Trophoblast cell (in vitro differentiated cells and primary cell): ENCODE results near the gene NCAPH2.

Experiments used
- DNase-seq, 2 donors: peaks; one replicate each; pipeline ENCODE4 v3.0.0-alpha.2; 2016
- H2AFZ ChIP-seq: 2 replicates; pipeline ENCODE4 v1.6.1; 2013; ENCODE audit warnings: low read length, moderate library complexity, mild to moderate bottlenecking; ENCODE audit not compliant: insufficient read depth, poor library complexity
- H2AK5ac ChIP-seq: 2 replicates; pipeline ENCODE4 v1.6.1; 2013; ENCODE audit warnings: mild to moderate bottlenecking, low read length
- H2BK120ac ChIP-seq: 2 replicates; pipeline ENCODE4 v1.6.1; 2013; ENCODE audit warnings: low read length, mild to moderate bottlenecking, moderate library complexity; ENCODE audit not compliant: insufficient read depth, poor library complexity
- H2BK12ac ChIP-seq: 2 replicates; pipeline ENCODE4 v1.6.1; 2013; ENCODE audit warnings: mild to moderate bottlenecking, low read length, moderate library complexity
- H2BK5ac ChIP-seq: 2 replicates; pipeline ENCODE4 v1.6.1; 2013; ENCODE audit warnings: low read length, low read depth, moderate library complexity, mild to moderate bottlenecking; ENCODE audit not compliant: poor library complexity
- H3K14ac ChIP-seq: 2 replicates; pipeline ENCODE4 v1.6.1; 2013; ENCODE audit warnings: mild to moderate bottlenecking, low read length
- H3K18ac ChIP-seq: 2 replicates; pipeline ENCODE4 v1.6.1; 2013; ENCODE audit warnings: mild to moderate bottlenecking, low read length
- H3K23ac ChIP-seq: 2 replicates; pipeline ENCODE4 v1.6.1; 2013; ENCODE audit warnings: low read length
- H3K27ac ChIP-seq: 2 replicates; pipeline ENCODE4 v1.5.1; 2013; ENCODE audit warnings: low read depth, mild to moderate bottlenecking, inconsistent platforms, low read length, moderate library complexity
- H3K27me3 ChIP-seq: 2 replicates; pipeline ENCODE4 v1.6.1; 2013; ENCODE audit warnings: inconsistent platforms, mild to moderate bottlenecking, low read length, moderate library complexity; ENCODE audit not compliant: insufficient read depth
- H3K36me3 ChIP-seq, 2 experiments: 1 replicate in 1 of 2; 2 replicates in 1 of 2; pipeline ENCODE4 v1.6.1; 2013; ENCODE audit warnings: low read length in 2 of 2, mild to moderate bottlenecking in 2 of 2, moderate library complexity in 1 of 2; ENCODE audit not compliant: insufficient read depth in 2 of 2, control insufficient read depth in 1 of 2
- H3K4ac ChIP-seq: 2 replicates; pipeline ENCODE4 v1.6.1; 2013; ENCODE audit warnings: low read depth, mild to moderate bottlenecking, low read length, moderate library complexity
- H3K4me1 ChIP-seq, 2 experiments: 1 replicate in 1 of 2; 2 replicates in 1 of 2; pipeline ENCODE4 v1.6.1; 2013; ENCODE audit warnings: low read length in 2 of 2, mild to moderate bottlenecking in 2 of 2, moderate library complexity in 1 of 2; ENCODE audit not compliant: insufficient read depth in 2 of 2, control insufficient read depth in 1 of 2
- H3K4me2 ChIP-seq: 2 replicates; pipeline ENCODE4 v1.6.1; 2013; ENCODE audit warnings: inconsistent platforms, mild to moderate bottlenecking, low read length, moderate library complexity
- H3K4me3 ChIP-seq: 2 replicates; pipeline ENCODE4 v1.5.1; 2013; ENCODE audit warnings: mild to moderate bottlenecking, low read depth, low read length, inconsistent platforms
- H3K79me1 ChIP-seq: one replicate; pipeline ENCODE4 v1.6.1; 2013; ENCODE audit warnings: low read length
- H3K79me2 ChIP-seq: 2 replicates; pipeline ENCODE4 v1.6.1; 2013; ENCODE audit warnings: low read length, mild to moderate bottlenecking; ENCODE audit not compliant: control insufficient read depth, insufficient read depth, poor library complexity
- H3K9ac ChIP-seq: 2 replicates; pipeline ENCODE4 v1.6.1; 2013; ENCODE audit warnings: mild to moderate bottlenecking, low read length
- H3K9me3 ChIP-seq: 2 replicates; pipeline ENCODE4 v1.6.1; 2013; ENCODE audit warnings: low read depth, mild to moderate bottlenecking, control low read depth, inconsistent platforms, low read length; ENCODE audit not compliant: insufficient read depth
- H4K12ac ChIP-seq: 2 replicates; pipeline ENCODE4 v1.6.1; 2013; ENCODE audit warnings: low read depth, mild to moderate bottlenecking, low read length, moderate library complexity
- H4K8ac ChIP-seq: 2 replicates; pipeline ENCODE4 v1.6.1; 2013; ENCODE audit warnings: low read depth, mild to moderate bottlenecking, low read length, moderate library complexity
- H4K91ac ChIP-seq: one replicate; pipeline ENCODE4 v1.6.1; 2013; ENCODE audit warnings: low read depth, mild to moderate bottlenecking, low read length, moderate library complexity
- WGBS: extraction: QIAGEN DNeasy Blood & Tissue Kit; methylation state at CpG from one replicate; pipeline ENCODE4 v1.1.7; 2013; ENCODE audit warnings: missing lambda C conversion rate; ENCODE audit not compliant: insufficient read length, insufficient coverage; ENCODE audit errors: extremely low coverage; 5-methylcytosine and 5-hydroxymethylcytosine counted together

The NCAPH2 gene

DNA sequence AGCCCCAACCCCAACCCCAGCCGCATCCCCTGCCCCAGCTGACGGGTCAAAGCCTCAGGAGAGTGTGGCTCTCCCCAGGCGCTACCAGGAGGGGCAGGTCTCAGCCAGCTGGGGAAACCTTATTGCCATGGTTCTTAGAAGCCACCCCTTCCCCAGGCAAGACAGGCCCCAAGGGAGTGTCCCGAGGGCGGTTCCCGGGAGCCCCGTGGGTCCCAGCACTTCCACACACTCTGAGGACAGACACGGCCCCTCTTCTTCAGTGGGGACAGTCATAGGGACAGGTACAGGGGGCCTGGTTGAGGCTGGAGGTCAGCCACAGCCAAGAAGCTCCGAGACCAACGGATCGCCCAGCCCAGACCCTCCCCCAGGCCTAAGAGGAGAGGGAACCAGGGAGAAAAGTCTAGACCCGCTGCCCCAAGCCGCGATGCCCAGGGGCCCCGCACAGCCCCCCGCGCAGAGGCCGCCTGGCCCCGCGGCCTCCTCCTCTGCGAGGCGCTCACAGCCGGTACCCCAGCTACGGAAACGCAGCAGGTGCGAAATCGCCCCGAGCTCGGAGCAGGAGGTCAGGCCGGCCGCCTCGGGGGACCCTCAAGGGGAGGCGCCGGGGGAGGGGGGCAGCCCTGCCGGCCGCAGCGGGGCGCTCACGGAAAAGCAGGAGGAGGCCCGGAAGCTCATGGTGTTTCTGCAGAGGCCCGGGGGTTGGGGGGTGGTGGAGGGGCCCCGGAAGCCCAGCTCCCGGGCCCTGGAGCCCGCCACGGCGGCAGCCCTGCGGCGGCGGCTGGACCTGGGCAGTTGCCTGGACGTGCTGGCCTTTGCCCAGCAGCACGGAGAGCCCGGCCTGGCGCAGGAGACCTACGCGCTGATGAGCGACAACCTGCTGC, 40.3 kb downstream of the NCAPH2 start:
- no peaks in the 10 kb centered on the region for H3K9me3 ChIP-seq
- WGBS: no CpG with 5 or more reads among the region's 56 CpGs
- no peak overlapping the region for H3K4ac ChIP-seq
- H3K27ac ChIP-seq: no peak overlapping the region
- H3K18ac ChIP-seq: no peak overlapping the region
- H4K8ac ChIP-seq: no peak overlapping the region
- H3K36me3 ChIP-seq: no peaks in the 10 kb centered on the region
- peaks cover 8 to 19% of the 10 kb centered on the region in 2 experiments for H3K4me1 ChIP-seq
- H3K9ac ChIP-seq: no peak overlapping the region
- H2AFZ ChIP-seq: no peak overlapping the region
- H2BK5ac ChIP-seq: no peak overlapping the region
- DNase-seq: no peak
- no peak overlapping the region for H2BK120ac ChIP-seq
- no peak overlapping the region for H2AK5ac ChIP-seq
- H4K12ac ChIP-seq: no peak overlapping the region
- no peak overlapping the region for H3K4me3 ChIP-seq
- no peak overlapping the region for H2BK12ac ChIP-seq
- H3K27me3 ChIP-seq: no peaks in the 10 kb centered on the region
- no peak overlapping the region for H3K4me2 ChIP-seq
- H3K79me2 ChIP-seq: no peaks in the 10 kb centered on the region
- no peak overlapping the region for H3K14ac ChIP-seq
- H4K91ac ChIP-seq: peak overlapping the region; percentile 22
- no peak overlapping the region for H3K23ac ChIP-seq
- peaks cover 2% of the 10 kb centered on the region for H3K79me1 ChIP-seq

DNA sequence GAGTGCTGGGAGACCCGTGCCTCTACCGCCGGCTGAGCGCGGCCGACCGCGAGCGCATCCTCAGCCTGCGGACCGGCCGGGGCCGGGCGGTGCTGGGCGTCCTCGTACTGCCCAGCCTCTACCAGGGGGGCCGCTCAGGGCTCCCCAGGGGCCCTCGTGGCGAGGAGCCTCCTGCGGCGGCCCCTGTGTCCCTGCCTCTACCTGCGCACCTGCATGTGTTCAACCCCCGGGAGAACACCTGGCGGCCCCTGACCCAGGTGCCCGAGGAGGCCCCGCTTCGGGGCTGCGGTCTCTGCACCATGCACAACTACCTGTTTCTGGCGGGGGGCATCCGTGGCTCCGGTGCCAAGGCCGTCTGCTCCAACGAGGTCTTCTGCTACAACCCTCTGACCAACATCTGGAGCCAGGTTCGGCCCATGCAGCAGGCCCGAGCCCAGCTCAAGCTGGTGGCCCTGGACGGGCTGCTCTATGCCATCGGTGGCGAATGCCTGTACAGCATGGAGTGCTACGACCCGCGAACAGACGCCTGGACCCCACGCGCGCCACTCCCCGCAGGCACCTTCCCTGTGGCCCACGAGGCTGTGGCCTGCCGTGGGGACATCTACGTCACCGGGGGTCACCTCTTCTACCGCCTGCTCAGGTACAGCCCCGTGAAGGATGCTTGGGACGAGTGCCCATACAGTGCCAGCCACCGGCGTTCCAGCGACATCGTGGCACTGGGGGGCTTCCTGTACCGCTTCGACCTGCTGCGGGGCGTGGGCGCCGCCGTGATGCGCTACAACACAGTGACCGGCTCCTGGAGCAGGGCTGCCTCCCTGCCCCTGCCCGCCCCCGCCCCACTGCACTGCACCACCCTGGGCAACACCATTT, 41.1 kb downstream of the NCAPH2 start:
- Histone ChIP-seq H2BK120ac (no peak overlapping the region), H3K4ac (no peak overlapping the region), H3K23ac (no peak overlapping the region), H3K4me2 (no peak overlapping the region), H2AK5ac (no peak overlapping the region), H3K36me3 (no peaks in the 10 kb centered on the region), H3K27me3 (no peaks in the 10 kb centered on the region), H3K18ac (no peak overlapping the region), H3K4me3 (no peak overlapping the region), H2BK5ac (no peak overlapping the region), H3K79me1 (peaks cover 2% of the 10 kb centered on the region), H2BK12ac (no peak overlapping the region), H4K91ac (no peak overlapping the region), H4K8ac (no peak overlapping the region), H4K12ac (no peak overlapping the region), H3K14ac (no peak overlapping the region), H3K4me1 (peaks cover 8 to 16% of the 10 kb centered on the region in 2 experiments), H3K9ac (no peak overlapping the region), H3K79me2 (no peaks in the 10 kb centered on the region), H2AFZ (no peak overlapping the region), H3K9me3 (no peaks in the 10 kb centered on the region), H3K27ac (no peak overlapping the region)
- DNase-seq: no peak
- no CpG with 5 or more reads among the region's 68 CpGs for WGBS

DNA sequence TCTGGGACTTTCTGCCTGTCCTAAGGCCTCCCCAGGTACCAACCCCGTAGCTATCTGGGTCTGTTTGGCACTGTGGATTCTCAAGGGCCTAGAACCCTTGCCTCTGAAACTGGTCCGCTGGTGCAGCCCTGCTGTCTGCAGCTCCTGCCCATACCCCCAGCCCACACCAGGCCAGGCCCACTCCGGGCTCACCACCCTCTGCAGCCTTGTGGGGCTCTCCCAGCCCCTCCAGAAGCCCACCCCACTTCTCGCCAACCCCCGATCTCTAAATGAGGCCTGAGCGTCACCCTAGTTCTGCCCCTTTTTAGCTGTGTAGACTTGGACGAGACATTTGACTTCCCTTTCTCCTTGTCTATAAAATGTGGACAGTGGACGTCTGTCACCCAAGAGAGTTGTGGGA, 42.4 kb downstream of the NCAPH2 start:
- Histone ChIP-seq H3K4me1 (peaks cover 7 to 8% of the 10 kb centered on the region in 2 experiments), H3K14ac (no peak overlapping the region), H4K8ac (no peak overlapping the region), H3K27ac (no peak overlapping the region), H3K79me2 (no peaks in the 10 kb centered on the region), H2BK120ac (no peak overlapping the region), H3K9me3 (no peaks in the 10 kb centered on the region), H2AFZ (no peak overlapping the region), H3K4me3 (no peak overlapping the region), H4K91ac (no peak overlapping the region), H4K12ac (no peak overlapping the region), H2BK5ac (no peak overlapping the region), H3K23ac (no peak overlapping the region), H3K18ac (no peak overlapping the region), H3K27me3 (no peaks in the 10 kb centered on the region), H3K36me3 (no peaks in the 10 kb centered on the region), H2BK12ac (no peak overlapping the region), H3K79me1 (no peaks in the 10 kb centered on the region), H2AK5ac (no peak overlapping the region), H3K4ac (no peak overlapping the region), H3K9ac (no peak overlapping the region), H3K4me2 (no peak overlapping the region)
- WGBS: no CpG with 5 or more reads among the region's 8 CpGs
- DNase-seq: no peak

DNA sequence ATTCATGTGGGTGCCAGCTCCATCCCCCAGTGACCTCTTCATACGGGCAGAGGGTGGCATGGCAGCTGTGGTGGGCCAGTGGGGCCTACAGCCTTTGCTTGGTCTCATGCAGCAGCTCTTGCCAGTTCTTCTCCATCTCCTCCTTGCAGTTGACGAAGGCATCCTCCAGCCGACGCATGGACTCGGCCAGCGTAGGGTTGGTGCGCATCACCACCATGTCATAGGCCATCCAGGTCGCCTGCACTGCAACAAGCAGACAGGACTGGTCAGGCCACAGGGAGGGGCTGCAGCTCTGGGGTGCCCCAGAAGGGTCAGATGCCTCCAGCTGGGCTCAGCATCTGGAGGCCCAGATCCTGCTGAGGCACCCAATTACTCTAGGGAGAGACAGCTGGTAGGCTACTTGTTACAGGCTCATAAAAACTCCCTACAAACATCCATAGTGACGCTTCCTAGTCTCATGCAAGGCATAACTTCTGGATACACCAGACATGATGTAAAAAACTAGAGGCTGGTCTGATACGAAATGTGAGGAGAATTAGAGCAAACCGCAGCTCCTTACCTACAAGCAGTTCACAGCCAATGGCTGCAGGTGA, 43.2 kb downstream of the NCAPH2 start:
- no peak overlapping the region for H2AFZ ChIP-seq
- no peaks in the 10 kb centered on the region for H3K79me1 ChIP-seq
- H3K14ac ChIP-seq: no peak overlapping the region
- no peak overlapping the region for H3K23ac ChIP-seq
- H3K4me3 ChIP-seq: no peak overlapping the region
- WGBS: no CpG with 5 or more reads among the region's 11 CpGs
- H4K8ac ChIP-seq: no peak overlapping the region
- no peaks in the 10 kb centered on the region for H3K27me3 ChIP-seq
- no peak overlapping the region for H3K4ac ChIP-seq
- H3K18ac ChIP-seq: no peak overlapping the region
- no peaks in the 10 kb centered on the region for H3K36me3 ChIP-seq
- no peak overlapping the region for H4K12ac ChIP-seq
- no peaks in the 10 kb centered on the region for H3K9me3 ChIP-seq
- no peak overlapping the region for H3K9ac ChIP-seq
- no peaks in the 10 kb centered on the region for H3K4me1 ChIP-seq
- H3K79me2 ChIP-seq: no peaks in the 10 kb centered on the region
- no peak overlapping the region for H3K4me2 ChIP-seq
- H4K91ac ChIP-seq: no peak overlapping the region
- H2BK120ac ChIP-seq: no peak overlapping the region
- no peak overlapping the region for H2BK5ac ChIP-seq
- no peak for DNase-seq
- H3K27ac ChIP-seq: no peak overlapping the region
- no peak overlapping the region for H2BK12ac ChIP-seq
- H2AK5ac ChIP-seq: no peak overlapping the region
